GM19328 (cell line): ENCODE measurements around the gene SLC2A6.

ENCODE experiments used
- ATAC-seq: cut with Tn5 transposase; IDR thresholded peaks from one replicate; pipeline ENCODE4 v1.9.1; 2021; ENCODE audit warnings: mild to moderate bottlenecking, moderate library complexity; ENCODE audit not compliant: unreplicated experiment

Gene SLC2A6

DNA sequence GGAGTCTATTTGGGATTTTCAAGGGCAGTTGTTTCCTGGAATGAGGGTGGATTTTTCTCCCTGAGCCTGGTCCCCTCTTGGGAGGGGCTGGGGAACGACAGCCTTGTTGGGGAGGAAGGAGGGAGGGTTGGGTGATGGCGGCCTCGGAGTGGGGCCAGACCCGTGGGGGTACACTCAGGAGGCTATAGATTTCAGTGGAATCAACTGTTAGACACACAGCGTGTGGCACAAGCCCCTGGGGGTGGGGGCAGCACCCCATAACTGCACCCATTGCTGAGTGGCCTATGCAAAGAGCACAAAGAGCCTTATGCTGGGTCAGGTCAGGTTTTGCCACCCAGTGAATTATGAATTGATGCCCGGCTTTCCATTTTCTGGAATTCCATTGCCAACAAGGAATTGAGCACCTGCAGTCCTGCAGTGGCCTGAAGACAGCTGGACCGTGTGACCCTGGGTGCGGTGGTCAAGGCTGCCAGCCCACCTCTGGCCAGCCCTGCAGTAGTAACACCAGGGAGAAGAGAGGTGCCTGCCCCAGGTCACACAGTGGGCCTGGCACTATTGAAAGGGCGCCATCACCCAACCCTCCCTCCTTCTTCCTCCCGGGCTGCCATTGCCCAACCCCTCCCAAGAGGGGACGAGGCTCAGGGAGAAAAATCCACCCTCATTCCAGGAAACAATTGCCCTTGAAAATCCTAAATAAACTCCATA is 37.5 kb upstream of the SLC2A6 start:
- no peak for ATAC-seq

DNA sequence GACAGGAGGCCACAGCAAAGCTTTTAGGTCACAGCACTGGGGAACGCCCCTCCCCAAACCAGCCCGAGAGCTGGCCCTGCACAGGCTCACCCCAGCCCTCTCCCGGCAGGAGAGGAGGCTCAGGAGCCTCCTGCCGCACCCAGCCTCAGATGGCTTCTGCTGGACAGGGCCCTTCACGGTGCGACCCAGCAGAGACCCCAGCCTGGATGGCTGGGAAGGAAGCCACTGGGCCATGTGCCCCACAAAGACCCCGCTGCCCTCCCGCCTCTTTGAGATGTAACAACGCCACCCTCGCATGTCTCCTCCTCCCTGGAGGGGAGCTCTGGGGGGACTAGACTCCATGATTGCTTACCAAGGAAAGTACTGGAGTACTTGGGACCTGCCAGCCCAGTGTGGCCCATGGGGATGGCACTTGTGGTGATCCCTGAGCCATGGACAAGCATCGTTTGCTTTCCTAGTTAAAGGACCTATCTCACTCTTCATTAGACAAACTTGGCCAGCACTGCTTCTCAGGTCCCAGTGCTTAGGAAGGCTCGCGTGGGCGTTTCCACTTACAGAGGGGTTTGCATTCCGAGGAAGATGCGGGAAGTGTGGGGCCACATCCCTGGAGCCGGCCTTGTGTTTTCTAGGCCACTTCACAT is 36.8 kb upstream of the SLC2A6 start:
- ATAC-seq: no peak

DNA sequence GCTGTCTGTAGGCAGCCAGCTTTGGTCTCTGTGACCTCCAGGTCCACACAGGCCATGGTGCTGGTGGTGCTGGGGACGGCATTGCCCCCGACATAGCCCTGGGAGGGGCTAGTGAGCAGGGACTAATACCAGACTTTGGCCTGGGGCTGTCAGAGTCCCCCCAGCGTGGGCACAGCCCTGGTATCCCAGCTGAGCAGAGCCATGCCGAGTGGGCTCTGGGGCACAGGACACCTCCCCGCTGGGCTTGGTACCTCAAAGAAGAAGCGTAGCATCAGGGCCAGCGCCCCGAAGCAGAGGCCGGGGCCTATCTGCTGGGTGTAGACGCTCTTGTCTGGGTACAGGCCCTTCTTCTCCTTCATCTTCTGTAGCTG is 36.3 kb upstream of the SLC2A6 start:
- no peak for ATAC-seq

GRCh38 chr9:133514460-133515239 is 35.8 kb upstream of the SLC2A6 start:
- ATAC-seq: no peak

- no peak for ATAC-seq
Observed at GRCh38 chr9:133513214-133514100, 34.6 kb upstream of the SLC2A6 start.

DNA sequence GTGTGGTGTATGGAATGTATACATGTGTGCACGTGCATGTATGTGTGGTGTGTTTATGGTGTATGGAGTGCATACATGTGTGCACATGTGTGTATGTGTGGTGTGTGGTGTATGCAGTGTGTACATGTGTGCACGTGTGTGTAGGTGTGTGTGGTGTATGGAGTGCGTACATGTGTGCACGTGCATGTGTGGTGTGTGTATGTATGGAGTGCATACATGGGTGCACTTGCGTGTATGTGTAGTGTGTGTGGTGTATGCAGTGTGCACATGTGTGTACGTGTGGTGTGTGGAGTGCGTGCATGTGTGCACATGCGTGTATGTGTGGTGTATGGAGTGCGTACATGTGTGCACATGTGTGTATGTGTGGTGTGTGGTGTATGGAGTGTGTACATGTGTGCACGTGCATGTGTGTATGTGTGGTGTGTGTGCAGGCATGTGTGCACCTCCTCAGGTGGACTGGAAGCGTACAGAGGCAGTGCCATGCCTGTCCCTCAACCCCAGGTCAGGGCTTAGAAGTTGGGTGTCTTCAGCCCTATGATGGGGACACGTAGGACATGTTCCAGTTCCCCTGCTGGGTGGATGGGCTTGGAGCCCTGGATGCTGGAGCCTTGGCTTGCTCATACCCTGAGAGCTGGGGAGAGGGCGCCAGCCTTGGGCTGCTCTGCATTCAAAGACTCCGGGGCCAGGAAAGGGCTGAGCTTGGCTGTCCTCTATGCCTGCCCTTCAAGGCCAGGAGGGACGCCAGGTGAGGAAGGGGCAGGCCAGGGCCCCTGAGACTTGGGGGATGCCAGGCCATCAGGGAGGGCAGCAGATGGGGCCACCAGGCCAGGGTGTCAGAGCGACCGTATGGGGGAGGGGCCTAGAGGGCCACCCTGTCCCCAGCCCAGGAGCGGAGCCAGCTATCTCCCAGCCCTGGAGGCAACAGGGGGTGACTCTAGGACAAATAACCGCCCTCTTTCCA is 33.6 kb upstream of the SLC2A6 start:
- no peak for ATAC-seq

DNA sequence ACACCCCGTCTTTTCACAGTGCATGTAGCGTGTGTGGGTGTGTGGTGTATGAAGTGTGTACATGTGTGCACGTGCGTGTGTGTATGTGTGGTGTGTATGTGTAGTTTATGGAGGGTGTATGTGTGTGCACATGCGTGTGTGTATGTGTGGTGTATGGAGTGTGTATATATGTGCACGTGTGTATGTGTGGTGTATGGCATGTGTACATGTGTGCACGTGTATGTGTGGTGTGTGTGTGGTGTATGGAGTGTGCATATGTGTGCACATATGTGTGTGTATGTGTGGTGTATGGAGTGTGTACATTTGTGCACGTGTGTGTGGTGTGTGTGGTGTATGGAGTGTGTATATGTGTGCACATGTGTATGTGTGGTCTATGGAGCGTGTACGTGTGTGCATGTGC is 32.7 kb upstream of the SLC2A6 start:
- no peak for ATAC-seq

DNA sequence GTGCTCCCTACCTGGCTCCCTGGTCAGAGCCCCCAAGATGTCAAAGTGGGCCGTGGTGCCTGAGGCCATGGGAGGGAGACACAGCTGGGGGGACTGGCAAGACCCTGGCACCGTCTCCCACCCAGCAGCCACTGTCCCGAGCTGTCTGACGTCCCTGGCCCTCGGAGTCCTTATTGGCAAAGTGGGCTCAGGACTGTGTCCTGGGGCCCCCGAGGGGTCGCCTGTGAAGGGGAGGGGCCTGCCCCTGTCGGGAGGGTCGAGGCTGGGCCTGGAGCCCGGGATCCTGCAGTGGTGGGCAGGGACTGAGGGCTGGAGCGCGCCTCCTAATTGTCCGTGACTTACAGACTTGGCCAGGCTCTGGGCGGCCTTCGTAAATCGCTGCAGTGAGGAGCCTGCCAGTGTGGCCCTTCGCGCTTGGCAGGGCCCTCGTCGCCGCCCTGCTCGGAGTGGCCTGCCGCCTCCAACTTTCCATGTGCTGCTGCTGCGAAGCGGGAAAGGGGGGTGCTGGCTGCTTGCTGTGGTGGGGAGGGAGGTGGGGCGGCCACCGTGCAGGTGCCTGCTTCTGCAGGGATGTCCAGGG is 32.1 kb upstream of the SLC2A6 start:
- ATAC-seq: no peak

- ATAC-seq: no peak
Observed at GRCh38 chr9:133509179-133510083, 30.5 kb upstream of the SLC2A6 start.

DNA sequence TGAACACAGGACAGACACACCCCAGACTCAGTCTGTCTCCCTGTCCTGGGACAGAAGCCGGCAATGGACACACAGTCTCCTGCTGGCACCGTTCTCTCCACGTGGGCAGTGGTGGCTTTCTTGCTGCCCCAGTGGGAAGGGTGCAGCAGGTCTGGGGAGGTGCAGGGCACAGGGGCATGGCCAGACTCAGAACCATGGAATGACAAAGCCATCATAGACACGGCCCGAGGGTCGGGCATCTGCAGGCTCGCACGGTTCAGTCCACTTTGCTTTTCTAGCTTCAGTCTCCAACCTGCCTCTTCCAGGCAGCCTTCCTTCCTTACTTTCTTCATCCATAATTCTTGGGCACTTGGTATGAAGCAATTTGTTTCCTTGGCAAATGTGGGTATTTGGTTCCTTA is 29.1 kb upstream of the SLC2A6 start:
- ATAC-seq: no peak

GRCh38 chr9:133507246-133507965 is 28.5 kb upstream of the SLC2A6 start:
- ATAC-seq: no peak

GRCh38 chr9:133506653-133507038 is 27.7 kb upstream of the SLC2A6 start:
- no peak for ATAC-seq

DNA sequence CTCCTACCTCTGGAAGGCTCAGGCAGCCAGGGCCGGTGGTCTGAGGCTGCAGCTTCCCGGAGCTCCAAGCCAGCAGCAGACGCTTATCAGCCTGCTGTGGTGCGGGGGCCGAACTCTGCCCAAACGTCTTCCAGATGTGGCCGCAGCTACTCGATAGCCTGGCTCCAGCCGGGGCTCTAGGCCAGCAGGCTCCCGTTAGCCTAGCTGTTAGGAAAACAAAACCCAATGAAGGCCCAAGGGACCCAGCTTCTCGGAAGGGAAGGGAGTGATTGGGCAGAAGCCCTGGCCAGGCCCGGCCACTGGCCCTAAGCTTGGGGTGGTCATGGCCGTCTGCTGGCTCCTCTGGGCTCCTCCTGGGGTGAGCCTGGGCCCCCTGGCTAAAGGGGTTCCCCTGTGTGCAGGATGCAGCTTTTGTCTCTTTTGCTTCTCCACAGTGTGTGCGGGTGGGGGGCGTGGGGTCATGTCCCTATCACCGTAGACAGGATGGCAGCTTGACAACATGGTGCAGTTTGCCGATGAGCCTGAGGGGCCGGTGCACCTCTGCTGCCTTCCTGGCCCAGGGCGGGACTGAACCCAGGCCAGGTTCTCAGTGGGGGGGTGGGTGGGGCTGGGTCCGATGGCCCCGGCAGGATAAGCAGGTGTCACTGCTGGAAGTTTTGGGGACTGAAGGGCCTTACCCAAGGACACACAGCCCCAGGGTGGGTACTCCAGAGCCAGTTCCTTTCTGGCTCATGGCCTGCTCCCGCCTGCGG is 27.2 kb upstream of the SLC2A6 start:
- no peak for ATAC-seq

DNA sequence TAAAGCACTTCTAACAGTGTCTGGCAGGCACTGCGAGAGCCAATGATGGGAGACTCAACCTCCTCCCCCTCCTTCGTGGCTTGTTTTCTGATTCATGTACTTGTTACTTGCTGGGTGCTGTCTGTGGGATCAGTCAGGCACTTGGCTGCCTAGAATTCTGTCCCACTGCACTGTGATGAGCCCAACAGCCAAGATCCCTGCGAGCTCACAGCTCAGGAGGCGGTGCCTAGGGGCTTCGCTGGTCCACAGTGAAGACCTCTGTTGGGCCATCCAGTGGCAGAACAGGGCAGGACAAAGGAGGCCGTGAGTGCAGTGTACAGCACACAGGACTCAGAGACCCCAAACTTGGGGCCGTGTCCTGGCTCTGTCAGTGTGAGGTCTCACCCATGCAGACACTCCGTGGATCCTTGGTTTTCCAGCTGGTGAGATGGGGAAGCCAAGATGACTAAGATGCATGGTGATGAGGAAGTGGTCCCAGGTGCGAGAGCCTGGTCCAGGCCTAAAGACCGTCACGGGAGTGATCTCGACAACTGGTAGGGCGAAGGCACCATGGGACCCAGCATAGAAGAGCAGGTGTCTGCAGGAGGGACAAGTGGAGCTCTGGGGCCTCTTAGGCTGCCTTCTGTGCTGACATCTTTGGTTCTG is 26.4 kb upstream of the SLC2A6 start:
- ATAC-seq: no peak

- ATAC-seq: no peak
Observed at GRCh38 chr9:133502112-133502511, 23.2 kb upstream of the SLC2A6 start.

DNA sequence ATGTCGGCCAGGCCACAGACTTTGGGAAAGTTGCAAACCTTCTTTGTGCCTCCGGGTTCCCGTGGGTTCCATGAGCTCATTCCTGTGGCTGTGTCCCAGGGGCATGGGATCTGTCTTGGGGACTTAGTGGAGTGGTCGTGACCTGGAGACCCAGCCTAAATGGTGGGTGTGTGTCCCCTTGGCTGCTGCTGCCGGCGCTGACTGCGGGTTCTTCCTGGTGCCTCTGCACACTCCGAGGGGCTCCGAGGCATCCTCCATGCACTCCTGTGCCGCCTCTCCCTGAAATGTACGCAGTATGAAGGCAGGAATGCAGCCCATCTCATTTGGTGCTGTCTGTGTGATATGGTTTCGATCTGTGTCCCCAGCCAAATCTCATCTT is 21.0 kb upstream of the SLC2A6 start:
- ATAC-seq: no peak
